NK-92 treated with Interleukin-12 subunit alpha and Interleukin-12 subunit beta, amount 100 ng/mL, for 24 hours (cell line): ENCODE measurements around the gene NAV2.

Experiments
- DNase-seq: peaks from one replicate; lab custom pipeline; 2025; lab: John Stamatoyannopoulos, UW

NAV2 gene

DNA sequence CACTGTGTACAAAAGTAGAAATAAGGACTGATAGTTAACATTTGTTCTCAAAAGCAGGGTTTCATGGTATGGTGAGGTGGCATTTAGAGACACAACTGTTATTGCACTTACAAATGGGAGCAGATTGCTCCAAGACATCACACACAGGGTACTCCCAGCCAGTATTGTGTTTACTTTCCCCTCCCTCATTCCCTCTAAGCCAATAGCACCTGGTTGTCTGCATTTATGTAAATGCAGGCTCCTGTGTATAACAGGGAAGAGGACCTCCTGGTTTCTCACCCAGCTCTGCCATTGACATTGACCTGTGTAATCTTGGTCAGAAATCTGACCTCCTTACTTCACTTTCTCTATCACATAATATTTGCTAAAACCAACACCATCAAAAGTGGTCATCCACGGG lies 154.4 kb downstream of the NAV2 start:
- DNase-seq, result no peak

DNA sequence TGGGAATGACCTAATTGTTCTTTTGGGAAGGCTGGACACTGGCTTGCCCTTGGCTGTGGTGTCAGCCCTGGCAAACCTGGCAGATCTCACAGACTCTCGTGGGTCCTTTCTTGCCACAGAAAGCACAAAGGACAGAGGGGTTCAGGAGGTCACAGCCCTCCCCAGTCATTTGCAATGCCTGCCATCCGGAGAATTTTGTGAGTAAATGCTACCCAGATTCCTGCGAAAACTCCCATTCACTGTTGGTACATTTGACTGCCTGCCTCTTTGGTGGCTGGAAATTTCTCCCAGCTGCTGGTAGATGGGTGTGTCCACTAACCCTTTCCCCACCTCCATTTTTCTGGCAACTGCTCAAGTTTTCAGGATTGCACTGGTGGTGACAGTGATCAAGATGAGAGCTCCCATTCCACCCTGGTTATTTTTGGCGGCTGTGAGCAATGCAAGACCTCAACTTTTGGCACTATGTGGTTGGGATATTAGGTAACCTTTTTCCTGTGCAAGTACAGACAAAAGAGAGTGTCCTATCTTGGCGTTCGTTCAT lies 155.7 kb downstream of the NAV2 start:
- no peak for DNase-seq

GRCh38 chr11:19868871-19869270 lies 156.2 kb downstream of the NAV2 start:
- DNase-seq, result no peak

GRCh38 chr11:19869466-19869865 lies 156.8 kb downstream of the NAV2 start:
- no peak for DNase-seq

DNA sequence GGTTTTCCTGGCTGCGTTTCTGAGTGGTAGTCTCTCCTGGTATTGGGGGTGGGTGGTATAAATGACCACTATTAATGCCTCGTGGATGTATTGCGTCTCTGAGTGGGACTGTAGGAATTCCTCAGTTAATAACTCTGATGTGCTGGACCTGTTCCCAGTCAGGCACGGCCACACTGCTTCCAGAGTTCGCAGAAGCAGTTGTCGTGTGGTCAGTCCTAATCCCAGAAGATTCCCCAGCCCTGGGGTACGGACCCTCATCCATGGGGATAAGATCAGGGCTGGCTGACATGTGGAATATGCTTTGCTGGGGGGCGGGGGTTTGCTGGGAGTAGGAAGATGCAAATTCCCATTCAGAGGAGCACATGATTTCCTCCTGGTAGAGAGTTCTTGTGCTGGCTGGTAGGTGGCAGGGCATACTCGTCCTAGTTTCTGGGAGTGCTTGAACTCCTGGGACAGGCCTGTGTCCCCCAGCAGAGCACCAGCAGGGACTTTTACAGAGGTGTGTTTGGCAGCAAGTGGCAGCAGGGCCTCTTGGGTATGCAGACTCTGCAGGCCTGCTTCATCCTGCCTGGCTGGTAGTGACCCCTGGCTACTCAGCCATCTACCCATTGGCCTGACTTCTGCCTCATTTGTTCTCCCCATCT lies 157.4 kb downstream of the NAV2 start:
- DNase-seq, result no peak

GRCh38 chr11:19871531-19871930 lies 158.9 kb downstream of the NAV2 start:
- DNase-seq, result no peak

DNA sequence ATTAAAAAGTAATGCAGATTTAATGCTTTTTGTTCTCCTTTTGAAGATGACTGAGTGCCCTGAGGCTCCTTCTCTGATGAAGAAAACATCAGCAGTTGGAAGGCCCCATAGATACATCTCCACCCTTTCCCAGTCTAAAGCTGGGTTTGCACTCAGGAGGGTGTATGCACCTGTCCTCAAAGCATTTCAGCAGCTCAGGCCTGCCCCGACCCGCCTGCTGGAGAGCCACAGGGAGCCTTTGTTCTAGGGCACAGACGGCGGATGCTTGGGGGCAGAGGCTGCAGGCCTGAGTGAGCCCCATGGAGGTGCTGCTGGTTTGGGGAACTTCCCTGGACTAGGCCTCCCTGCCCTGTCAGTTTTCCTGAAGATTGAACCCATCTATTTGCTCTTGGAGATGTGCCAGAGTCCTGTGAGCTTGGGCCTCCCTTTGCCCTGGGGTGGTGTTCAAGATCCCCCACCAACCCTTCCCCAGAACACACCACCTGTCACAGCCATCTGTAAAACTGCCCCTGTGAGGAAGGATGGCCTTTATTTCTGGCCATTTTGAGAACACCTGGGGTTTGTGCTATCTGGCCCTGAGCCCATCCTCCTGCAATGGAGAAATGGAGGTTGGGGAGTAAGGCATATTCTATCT lies 160.0 kb downstream of the NAV2 start:
- no peak for DNase-seq

DNA sequence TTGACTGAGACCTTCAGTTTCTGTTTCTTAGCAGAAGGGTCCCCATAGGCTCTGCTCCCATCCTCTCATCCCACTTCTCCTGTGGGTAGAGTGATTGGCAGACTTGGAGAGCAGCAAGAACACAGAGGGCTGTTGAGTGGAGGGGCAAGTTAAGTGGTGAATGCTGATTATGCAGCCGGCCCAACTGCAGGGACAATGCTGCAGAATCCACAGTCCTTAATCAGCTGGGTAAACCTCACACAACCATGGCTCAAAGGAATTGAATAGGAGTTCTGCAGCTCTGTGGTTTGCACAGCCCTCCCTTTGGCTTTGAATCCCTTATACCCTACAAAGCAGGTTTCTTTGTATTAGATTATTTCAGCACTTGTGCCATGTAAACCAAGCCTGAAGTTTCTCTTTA lies 161.1 kb downstream of the NAV2 start:
- no peak for DNase-seq

DNA sequence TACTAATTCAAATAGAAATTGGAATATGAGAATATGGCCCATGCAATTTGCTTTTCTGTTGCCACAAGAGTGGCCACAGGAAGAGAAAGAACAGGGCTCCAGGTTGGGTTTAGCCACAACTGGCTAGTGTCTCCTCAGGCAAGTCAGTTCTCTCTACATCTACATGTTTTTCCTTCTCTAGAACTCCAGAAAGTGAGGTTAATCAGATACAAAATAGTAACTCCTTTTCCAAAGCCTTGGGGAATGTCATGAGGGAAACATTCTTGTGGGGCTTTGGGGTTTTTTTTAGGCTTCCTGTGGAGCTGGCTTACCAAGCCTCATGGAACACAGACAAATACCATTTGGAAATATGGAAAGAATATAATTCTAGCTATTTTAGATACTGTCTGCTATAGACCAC lies 161.6 kb downstream of the NAV2 start:
- no peak for DNase-seq

- DNase-seq, result no peak
These were observed 164.1 kb downstream of the NAV2 start for GRCh38 chr11:19876750-19877149.

DNA sequence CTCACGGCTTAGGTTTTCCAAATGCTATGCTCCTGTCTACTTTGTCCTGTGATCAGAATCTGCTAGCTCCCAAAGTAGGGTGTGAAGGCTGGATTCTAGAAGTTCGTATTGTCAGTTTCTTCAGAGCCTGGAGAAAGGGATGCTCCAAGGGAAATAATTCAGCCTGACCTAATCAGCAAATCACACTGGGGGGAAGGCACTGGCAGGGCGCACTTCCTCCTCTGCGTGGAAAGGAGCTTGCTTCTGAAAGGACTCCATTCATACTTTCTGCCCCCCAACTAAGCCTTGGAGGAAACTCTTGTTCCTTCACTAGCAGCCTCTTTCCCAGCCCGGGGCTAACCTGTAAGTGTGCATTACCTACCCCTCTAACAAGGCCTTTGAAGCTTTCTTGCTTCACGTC lies 165.9 kb downstream of the NAV2 start:
- DNase-seq, result no peak

GRCh38 chr11:19879307-19880087 lies 166.9 kb downstream of the NAV2 start:
- no peak for DNase-seq

- DNase-seq, result no peak
These were observed 167.4 kb downstream of the NAV2 start for GRCh38 chr11:19880088-19880345.

GRCh38 chr11:19881177-19881576 lies 168.5 kb downstream of the NAV2 start:
- DNase-seq, result no peak

DNA sequence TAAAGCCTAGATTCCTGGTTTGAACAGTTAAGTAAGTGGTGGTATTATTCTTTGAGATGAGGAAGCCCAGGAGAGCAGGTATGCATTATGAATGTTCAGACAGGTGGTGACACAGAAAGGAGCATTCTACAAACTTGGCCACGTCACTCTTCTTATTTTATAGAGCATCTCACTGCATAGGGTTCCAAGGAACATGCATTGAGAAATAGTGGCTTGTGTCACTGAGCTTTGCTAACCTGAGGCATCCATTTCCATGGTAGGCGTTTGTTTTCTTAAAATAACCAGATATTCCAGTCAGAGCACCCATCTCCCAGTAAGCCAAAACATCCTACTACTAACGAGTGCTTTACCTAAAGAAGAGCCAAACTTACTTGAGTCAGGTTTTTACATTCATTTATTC lies 169.7 kb downstream of the NAV2 start:
- no peak for DNase-seq

DNA sequence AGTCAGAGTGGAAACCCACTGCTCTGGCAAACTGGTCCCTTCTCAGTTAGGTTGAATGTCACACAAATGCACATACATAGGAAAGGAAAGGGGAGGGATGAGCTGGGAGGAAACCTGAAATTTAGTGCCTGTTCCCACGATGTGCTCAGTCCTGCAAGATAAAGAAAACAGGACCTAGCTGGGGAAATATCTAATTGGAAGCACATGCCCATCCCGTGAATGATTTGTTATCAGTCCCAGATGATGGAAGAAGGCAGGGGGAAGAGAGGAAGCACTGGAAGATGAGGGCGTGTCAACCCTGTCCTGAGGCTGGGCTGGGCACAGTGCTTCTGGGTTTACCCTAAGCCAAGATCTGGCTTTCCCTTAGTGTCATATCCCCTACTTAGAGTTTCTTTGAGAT lies 173.9 kb downstream of the NAV2 start:
- no peak for DNase-seq

DNA sequence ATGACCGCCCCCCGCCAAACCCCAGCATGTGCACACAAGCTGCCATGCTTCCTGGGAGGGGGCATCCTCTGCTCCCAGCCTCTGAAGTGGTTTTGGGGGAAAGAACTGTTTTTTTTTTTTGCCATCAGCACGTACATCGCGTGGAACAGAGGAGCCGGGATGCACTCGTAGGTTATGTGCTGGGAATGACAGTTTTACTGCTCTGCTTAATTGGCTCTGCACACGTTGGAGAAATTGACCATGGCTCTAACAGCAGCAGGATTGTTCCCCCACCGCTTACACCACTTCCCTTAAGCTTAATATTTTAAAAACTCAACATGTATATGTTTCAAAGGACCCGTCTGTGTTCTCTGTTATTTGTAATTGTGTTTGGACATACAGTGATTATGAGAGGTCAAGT lies 175.2 kb downstream of the NAV2 start:
- DNase-seq, result no peak

DNA sequence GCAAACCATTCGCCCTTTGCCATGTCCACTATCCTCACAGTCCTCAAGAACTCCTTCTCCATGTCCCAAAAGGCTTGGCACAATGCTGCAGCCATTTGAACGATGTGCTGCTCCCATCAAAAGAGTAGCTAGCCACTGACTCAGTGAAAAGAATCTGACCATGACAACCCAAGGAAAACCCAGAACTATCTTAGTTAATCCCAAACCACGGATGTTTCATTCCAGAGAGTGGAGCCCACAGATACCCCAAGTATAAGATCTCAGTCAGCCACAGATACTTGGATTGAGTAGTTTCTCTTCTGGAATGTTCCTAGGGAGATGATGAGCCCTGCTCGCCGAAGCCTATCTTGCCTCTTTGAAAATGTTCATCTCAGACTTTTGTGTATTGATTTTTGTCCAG lies 176.9 kb downstream of the NAV2 start:
- DNase-seq, result no peak

- DNase-seq, result no peak
These were observed 177.7 kb downstream of the NAV2 start for GRCh38 chr11:19890308-19890707.

DNA sequence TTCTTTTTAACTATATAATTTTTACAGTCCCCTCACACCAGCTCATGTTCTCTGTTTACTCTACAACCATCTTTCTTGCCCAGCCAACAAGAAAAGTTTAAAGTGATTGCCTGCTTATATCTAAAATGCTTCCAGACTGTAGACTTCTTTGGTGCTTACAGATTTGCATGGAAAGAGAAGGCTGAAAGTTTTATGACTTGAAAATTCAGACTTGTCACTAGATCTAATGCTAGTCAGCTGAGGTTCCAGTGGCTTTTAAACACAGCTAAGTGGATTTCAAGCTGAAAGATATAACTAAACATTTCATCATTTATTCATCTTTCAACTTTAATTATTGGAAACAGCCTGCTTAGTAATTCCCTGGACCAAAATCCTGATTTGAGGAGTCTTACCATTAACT lies 178.4 kb downstream of the NAV2 start:
- no peak for DNase-seq

DNA sequence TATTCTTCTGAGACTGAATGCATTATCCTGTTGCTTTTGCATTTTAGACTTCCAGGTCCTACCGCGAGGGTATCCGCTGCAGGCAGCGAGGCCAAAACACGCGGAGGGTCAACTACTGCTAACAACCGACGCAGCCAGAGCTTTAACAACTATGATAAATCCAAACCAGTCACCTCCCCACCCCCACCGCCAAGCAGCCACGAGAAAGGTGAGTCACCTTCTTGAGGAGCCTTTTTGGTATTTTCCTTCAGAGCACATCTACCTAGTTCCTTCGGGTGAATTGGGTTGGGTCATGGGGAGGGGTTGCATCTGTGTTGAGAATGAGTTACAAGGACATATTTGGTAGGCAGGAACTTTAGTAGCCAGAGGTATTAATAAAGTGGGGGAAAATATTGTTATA lies 179.8 kb downstream of the NAV2 start:
- no peak for DNase-seq

- no peak for DNase-seq
These were observed 180.2 kb downstream of the NAV2 start for GRCh38 chr11:19892876-19893275.

GRCh38 chr11:19894404-19894803 lies 181.8 kb downstream of the NAV2 start:
- no peak for DNase-seq
